A204.1 (cell line): ENCODE results near the gene HPS3.
A peak's percentile ranks its signal among the peaks of the same experiment; 100 is the strongest.

Experiments
- FAIRE-seq: peaks from 2 replicates; lab custom pipeline; 2012; peaks lifted over from hg19 to GRCh38; lab: Jason Lieb, UNC

The HPS3 gene

GRCh38 chr3:149122721-149123578 lies 6.5 kb upstream of the HPS3 start:
- FAIRE-seq: peak; percentile 48

- FAIRE-seq: no peak
These were observed 617 bp upstream of the HPS3 start for GRCh38 chr3:149128821-149129220.

GRCh38 chr3:149131589-149131988 lies 2.2 kb downstream of the HPS3 start:
- FAIRE-seq: no peak

GRCh38 chr3:149134575-149134974 lies 5.1 kb downstream of the HPS3 start:
- no peak for FAIRE-seq

GRCh38 chr3:149142682-149143081 lies 13.2 kb downstream of the HPS3 start:
- no peak for FAIRE-seq

- FAIRE-seq: no peak
These were observed 15.9 kb downstream of the HPS3 start for GRCh38 chr3:149145356-149145755.

- no peak for FAIRE-seq
These were observed 16.5 kb downstream of the HPS3 start for GRCh38 chr3:149145974-149146373.

- no peak for FAIRE-seq
These were observed 21.0 kb downstream of the HPS3 start for GRCh38 chr3:149150436-149150835.

GRCh38 chr3:149151843-149152242 lies 22.4 kb downstream of the HPS3 start:
- no peak for FAIRE-seq

GRCh38 chr3:149152420-149152819 lies 23.0 kb downstream of the HPS3 start:
- FAIRE-seq: no peak

- no peak for FAIRE-seq
These were observed 24.0 kb downstream of the HPS3 start for GRCh38 chr3:149153402-149153801.

GRCh38 chr3:149160754-149161300 lies 31.4 kb downstream of the HPS3 start:
- FAIRE-seq: no peak

- FAIRE-seq: no peak
These were observed 32.6 kb downstream of the HPS3 start for GRCh38 chr3:149162007-149162406.

GRCh38 chr3:149163066-149163465 lies 33.6 kb downstream of the HPS3 start:
- no peak for FAIRE-seq

GRCh38 chr3:149167898-149168297 lies 38.5 kb downstream of the HPS3 start:
- no peak for FAIRE-seq

GRCh38 chr3:149170672-149171071 lies 41.2 kb downstream of the HPS3 start:
- FAIRE-seq: no peak

GRCh38 chr3:149174901-149175300 lies 45.5 kb downstream of the HPS3 start:
- no peak for FAIRE-seq

- FAIRE-seq: no peak
These were observed 47.7 kb downstream of the HPS3 start for GRCh38 chr3:149177122-149177521.

GRCh38 chr3:149179220-149179619 lies 49.8 kb downstream of the HPS3 start:
- no peak for FAIRE-seq

- FAIRE-seq: no peak
These were observed 50.7 kb downstream of the HPS3 start for GRCh38 chr3:149180057-149180573.

GRCh38 chr3:149181182-149181581 lies 51.7 kb downstream of the HPS3 start:
- no peak for FAIRE-seq

- FAIRE-seq: no peak
These were observed 56.8 kb downstream of the HPS3 start for GRCh38 chr3:149186219-149186618.

GRCh38 chr3:149186721-149187120 lies 57.3 kb downstream of the HPS3 start:
- no peak for FAIRE-seq

- no peak for FAIRE-seq
These were observed 59.1 kb downstream of the HPS3 start for GRCh38 chr3:149188494-149188893.
